B cell (primary cell): ENCODE data around the gene RIN2. TPM values are rescaled to one million over a fixed set of nuclear protein-coding genes. Genes with fewer than 3 reads are reported as not detected.

Source experiments
- ATAC-seq: fragments of 200-7000 bp; cut with Tn5 transposase; one replicate; pipeline ENCODE4 v1.10.0; 2021; ENCODE audit warnings: low read depth, mild to moderate bottlenecking, moderate number of reproducible peaks, moderate library complexity
- CTCF ChIA-PET: fragments of 350-600 bp; sonication (Branson Sonifier 250); formaldehyde crosslinking; loops from one replicate; lab custom pipeline; 2021; ENCODE audit warnings: antibody characterized with exemption, inconsistent platforms; lab: Charles Lee
- POLR2A ChIA-PET: fragments of 350-600 bp; sonication (Branson Sonifier 250); formaldehyde crosslinking; loops from one replicate; lab custom pipeline; 2021; ENCODE audit warnings: antibody characterized with exemption; lab: Charles Lee
- DNase-seq: peaks from one replicate; pipeline ENCODE4 v3.0.0; 2013
- H2AFZ ChIP-seq: 2 replicates; pipeline ENCODE4 v1.6.1; 2012; ENCODE audit warnings: mild to moderate bottlenecking, low read depth, low read length; ENCODE audit not compliant: insufficient read depth, poor library complexity, severe bottlenecking
- H3K27ac ChIP-seq, 2 donors: 1 replicate in 1 of 2; 2 replicates in 1 of 2; pipeline ENCODE4 v1.5.1; 2012 to 2013; ENCODE audit warnings: low read length in 2 of 2, mild to moderate bottlenecking in 2 of 2, moderate library complexity in 1 of 2
- H3K27me3 ChIP-seq, 4 experiments: fragments of 200-600 bp in 1 of 4; sonication (generic) in 1 of 4; replicated peaks in 1 of 4; 1 replicate in 2 of 4; 2 replicates in 2 of 4; pipeline versions ENCODE4 v1.6.1 to v1.7.0; 2013 to 2016; ENCODE audit warnings: low read length in 3 of 4, mild to moderate bottlenecking in 2 of 4, mixed read lengths in 1 of 4, moderate library complexity in 1 of 4; ENCODE audit not compliant: insufficient read depth in 4 of 4, control insufficient read depth in 3 of 4; ENCODE audit errors: control extremely low read depth in 1 of 4
- H3K36me3 ChIP-seq, 2 experiments: replicated peaks in 1 of 2; 1 replicate in 1 of 2; 2 replicates in 1 of 2; pipeline versions ENCODE4 v1.6.1 to v1.7.1; 2013; ENCODE audit warnings: low read length in 1 of 2; ENCODE audit not compliant: insufficient read depth in 2 of 2, control insufficient read depth in 1 of 2; ENCODE audit errors: control extremely low read depth in 1 of 2, extremely low read depth in 1 of 2
- H3K4me1 ChIP-seq, 2 donors: fragments of 200-600 bp in 1 of 2; sonication (generic) in 1 of 2; 1 replicate in 1 of 2; 2 replicates in 1 of 2; pipeline versions ENCODE4 v1.5.1 to v1.6.1; 2013 to 2017; ENCODE audit warnings: low read length in 2 of 2; ENCODE audit not compliant: control insufficient read depth in 2 of 2, insufficient read depth in 2 of 2
- H3K4me2 ChIP-seq: replicated peaks from 2 replicates; pipeline ENCODE3; 2012; ENCODE audit warnings: mild to moderate bottlenecking, low read depth, low read length; ENCODE audit not compliant: poor library complexity, severe bottlenecking
- H3K4me3 ChIP-seq, 5 experiments: fragments of 200-600 bp in 1 of 5; sonication (generic) in 1 of 5; 1 replicate in 3 of 5; 2 replicates in 2 of 5; pipeline versions ENCODE4 v1.5.1 to v1.7.0; 2011 to 2016; ENCODE audit warnings: low read length in 4 of 5, mild to moderate bottlenecking in 4 of 5, low read depth in 2 of 5, control low read depth in 1 of 5, moderate library complexity in 1 of 5; ENCODE audit not compliant: insufficient read depth in 1 of 5; ENCODE audit errors: control extremely low read depth in 1 of 5, extremely low read depth in 1 of 5
- H3K79me2 ChIP-seq: fragments of 200-600 bp; sonication (generic); one replicate; pipeline ENCODE4 v1.6.0; 2016; ENCODE audit warnings: low read length; ENCODE audit not compliant: control insufficient read depth, insufficient read depth
- H3K9ac ChIP-seq: fragments of 200-600 bp; sonication (generic); 2 replicates; pipeline ENCODE4 v1.6.1; 2017; ENCODE audit warnings: mild to moderate bottlenecking, low read length, moderate library complexity
- H3K9me3 ChIP-seq, 3 donors: one replicate each; pipeline versions ENCODE4 v1.6.1 to v1.7.1; 2013; ENCODE audit warnings: low read length in 2 of 3; ENCODE audit not compliant: control insufficient read depth in 2 of 3, insufficient read depth in 1 of 3; ENCODE audit errors: control extremely low read depth in 1 of 3
- H4K20me1 ChIP-seq: 2 replicates; pipeline ENCODE4 v1.6.0; 2012; ENCODE audit warnings: mild to moderate bottlenecking, low read length; ENCODE audit not compliant: insufficient read depth, control insufficient read depth, poor library complexity, severe bottlenecking
- H3K27ac Mint-ChIP-seq: one replicate; pipeline ENCODE4 v1.8.0; 2021; ENCODE audit warnings: mixed read lengths
- H3K27me3 Mint-ChIP-seq: one replicate; pipeline ENCODE4 v1.8.0; 2021; ENCODE audit warnings: mixed read lengths
- H3K4me1 Mint-ChIP-seq: one replicate; pipeline ENCODE4 v1.8.0; 2021; ENCODE audit warnings: mixed read lengths
- H3K4me3 Mint-ChIP-seq: one replicate; pipeline ENCODE4 v1.8.0; 2021; ENCODE audit warnings: mixed read lengths
- H3K9me3 Mint-ChIP-seq: one replicate; pipeline ENCODE4 v1.8.0; 2022; ENCODE audit warnings: mixed read lengths; ENCODE audit not compliant: insufficient read depth
- CTCF ChIP-seq: fragments of 200-600 bp; IDR thresholded peaks from one replicate; pipeline ENCODE4 v1.8.0; 2022; ENCODE audit warnings: antibody characterized with exemption, mild to moderate bottlenecking
- EZH2 ChIP-seq: IDR thresholded peaks from 2 replicates; pipeline ENCODE4 v1.6.1; 2012; ENCODE audit warnings: borderline replicate concordance, low read depth, mild to moderate bottlenecking, moderate library complexity, low read length; ENCODE audit not compliant: insufficient read depth, poor library complexity, severe bottlenecking
- WGBS: methylation state at CpG from one replicate; pipeline ENCODE4 v1.1.5; 2013; ENCODE audit warnings: missing lambda C conversion rate; ENCODE audit not compliant: insufficient coverage; 5-methylcytosine and 5-hydroxymethylcytosine counted together
- intact Hi-C: fragments of 100-400 bp; cut with micrococcal nuclease; formaldehyde crosslinking; loops from one replicate; pipeline ENCODE4 v1.10.0; 2022
- polyA plus RNA-seq: library from polyadenylated mRNA; depleted of rRNA; stranded (reverse); fragments of >200 nt; gene quantifications from 2 replicates; pipeline ENCODE4 v1.2.3, GENCODE V29; 2012
- total RNA-seq, 2 donors: library from RNA; stranded (reverse); fragments of 120-200 nt in 1 of 2; gene quantifications; 1 replicate in 1 of 2; 2 replicates in 1 of 2; pipeline versions ENCODE4 v1.2.3 to v1.2.4, GENCODE V29; 2013 to 2022

Gene RIN2
- total and polyA plus RNA-seq, 2 donors (not counting 1 experiment from before 2014, with no cell fraction given), result 0.15 to 0.32 TPM

- ChIA-PET POLR2A (no interaction called here), CTCF (no interaction called here)
- no peak overlapping the region for H2AFZ ChIP-seq
- no peaks in the 10 kb centered on the region for H4K20me1 ChIP-seq
- H3K4me3 ChIP-seq, result no peak overlapping the region
- DNase-seq, result no peak
- peaks cover 0 to 7% (median 0%) of the 10 kb centered on the region in 3 donors for H3K9me3 ChIP-seq
- H3K4me2 ChIP-seq, result no peak overlapping the region
- Mint-ChIP-seq H3K27ac (no peak overlapping the region), H3K4me1 (peaks cover 19% of the 10 kb centered on the region), H3K9me3 (no peaks in the 10 kb centered on the region), H3K4me3 (no peak overlapping the region), H3K27me3 (peaks cover 37% of the 10 kb centered on the region)
- H3K27ac ChIP-seq, result no peak overlapping the region
- H3K36me3 ChIP-seq, result no peaks in the 10 kb centered on the region
- peaks cover 0 to 37% (median 15%) of the 10 kb centered on the region in 4 experiments for H3K27me3 ChIP-seq
- peaks cover 24 to 26% of the 10 kb centered on the region in 2 donors for H3K4me1 ChIP-seq
- 87% methylated on average over 3 of the region's 3 CpGs for WGBS
- ATAC-seq, result no peak
- H3K79me2 ChIP-seq, result no peaks in the 10 kb centered on the region
- intact Hi-C loops, result no loop called here
- no peak for TF ChIP-seq EZH2
- no peak for TF ChIP-seq CTCF
- no peak overlapping the region for H3K9ac ChIP-seq
Measured at GRCh38 chr20:19760371-19760721, 2.3 kb downstream of the RIN2 start.

GRCh38 chr20:19761326-19761725 lies 3.3 kb downstream of the RIN2 start:
- H3K27ac Mint-ChIP-seq, result no peak overlapping the region
- ATAC-seq (no peak), DNase-seq (no peak)
- CTCF ChIA-PET, result no interaction called here
- intact Hi-C loops, result no loop called here
- Histone ChIP-seq H3K27me3 (peaks cover 0 to 37% (median 17%) of the 10 kb centered on the region in 4 experiments), H3K36me3 (no peaks in the 10 kb centered on the region), H2AFZ (no peak overlapping the region), H3K4me1 (peaks cover 24 to 26% of the 10 kb centered on the region in 2 donors), H3K4me3 (no peak overlapping the region), H4K20me1 (no peaks in the 10 kb centered on the region), H3K4me2 (no peak overlapping the region), H3K9me3 (peaks cover 0 to 7% (median 0%) of the 10 kb centered on the region in 3 donors), H3K9ac (no peak overlapping the region), H3K79me2 (no peaks in the 10 kb centered on the region), H3K27ac (no peak overlapping the region)
- POLR2A ChIA-PET, result no interaction called here
- H3K4me3 Mint-ChIP-seq, result no peak overlapping the region
- peaks cover 19% of the 10 kb centered on the region for H3K4me1 Mint-ChIP-seq
- TF ChIP-seq EZH2, result no peak
- TF ChIP-seq CTCF, result no peak
- H3K9me3 Mint-ChIP-seq, result no peaks in the 10 kb centered on the region
- peaks cover 36% of the 10 kb centered on the region for H3K27me3 Mint-ChIP-seq
